ENCODE data around the gene PCDHGC4. TPM values are rescaled to one million over a fixed set of nuclear protein-coding genes. Genes with fewer than 3 reads are reported as not detected.

PCDHGC4 gene
- total and polyA plus RNA-seq, 9 donors = 0.22 to 4.5 (median 2.3) TPM

- TF ChIP-seq POLR2A (IDR thresholded peaks at IDR 0.05) (no peak), EP300 (IDR thresholded peaks at IDR 0.05) (no peak), CTCF (IDR thresholded peaks at IDR 0.05) (no peak)
- no peak for DNase-seq
- Histone ChIP-seq H3K36me3 (no peaks in the 10 kb centered on the region), H3K4me3 (no peak overlapping the region), H3K27me3 (no peaks in the 10 kb centered on the region), H3K9me3 (no peaks in the 10 kb centered on the region), H3K4me1 (ENCODE audit: insufficient read depth) (peaks cover 8% of the 10 kb centered on the region), H3K27ac (no peak overlapping the region)
- 98 to 99% (median 98%) methylated on average over 2 of the region's 2 CpGs for WGBS, 3 donors
- intact Hi-C loops (cut with DNase I) = no loop called here
Observed at GRCh38 chr5:141503681-141504080, 18.9 kb downstream of the PCDHGC4 start.

GRCh38 chr5:141504216-141504615, 19.4 kb downstream of the PCDHGC4 start:
- Histone ChIP-seq H3K4me1 (ENCODE audit: insufficient read depth) (peaks cover 10% of the 10 kb centered on the region), H3K9me3 (no peaks in the 10 kb centered on the region), H3K4me3 (no peak overlapping the region), H3K27me3 (no peaks in the 10 kb centered on the region), H3K27ac (no peak overlapping the region), H3K36me3 (no peaks in the 10 kb centered on the region)
- DNase-seq = no peak
- 90 to 91% (median 90%) methylated on average over 4 of the region's 4 CpGs for WGBS, 3 donors
- TF ChIP-seq POLR2A (IDR thresholded peaks at IDR 0.05) = no peak
- TF ChIP-seq CTCF (IDR thresholded peaks at IDR 0.05) = no peak
- no peak for TF ChIP-seq EP300 (IDR thresholded peaks at IDR 0.05)
- intact Hi-C loops (cut with DNase I) = no loop called here

GRCh38 chr5:141506381-141507155, 21.7 kb downstream of the PCDHGC4 start:
- no peak for TF ChIP-seq POLR2A (IDR thresholded peaks at IDR 0.05)
- Histone ChIP-seq H3K9me3 (no peaks in the 10 kb centered on the region), H3K27ac (peak overlapping the region; percentile 48 to 88), H3K27me3 (no peaks in the 10 kb centered on the region), H3K36me3 (no peaks in the 10 kb centered on the region), H3K4me3 (no peak overlapping the region), H3K4me1 (ENCODE audit: insufficient read depth) (peaks cover 13% of the 10 kb centered on the region)
- intact Hi-C loops (cut with DNase I) = no loop called here
- no peak for DNase-seq
- 86 to 88% (median 88%) methylated on average over 8 of the region's 8 CpGs for WGBS, 3 donors

DNA sequence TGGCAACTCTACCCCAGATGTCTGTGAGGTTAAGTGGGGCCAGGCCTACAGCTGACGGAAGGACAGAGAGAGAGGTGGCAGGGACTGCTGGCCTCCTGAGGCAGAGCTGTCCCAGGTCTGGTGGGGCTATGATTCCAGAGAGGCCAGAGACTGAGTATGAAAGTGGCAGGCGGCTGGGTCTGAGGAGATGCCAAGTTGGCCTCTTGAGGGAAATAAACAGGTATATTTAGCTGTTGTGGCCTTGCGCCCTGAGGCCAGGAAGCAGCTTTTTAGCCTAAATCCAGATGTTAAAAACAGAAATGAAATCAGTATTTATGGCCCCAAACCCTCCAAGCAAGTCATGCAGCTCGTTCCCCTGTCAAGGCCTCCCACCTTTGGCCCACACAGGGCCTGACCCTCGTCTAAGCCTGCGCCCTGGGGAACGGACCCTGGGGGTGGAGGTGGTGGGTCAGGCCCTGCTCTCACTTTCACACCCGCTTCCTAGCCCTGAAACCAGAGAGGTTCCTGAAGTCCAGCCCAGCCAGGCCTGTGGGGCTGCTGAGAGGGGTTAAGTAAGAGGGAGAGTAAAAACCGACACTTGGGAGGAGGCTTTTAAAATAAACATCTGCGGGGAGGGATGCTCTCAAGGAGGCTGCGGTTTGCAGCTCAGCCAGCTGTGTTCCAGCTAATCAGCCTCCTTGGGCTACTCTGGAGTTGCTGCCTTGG, 22.7 kb downstream of the PCDHGC4 start:
- H3K36me3 ChIP-seq = no peaks in the 10 kb centered on the region
- H3K27ac ChIP-seq = peak overlapping the region; percentile 48 to 88
- peaks cover 13% of the 10 kb centered on the region for H3K4me1 ChIP-seq (ENCODE audit: insufficient read depth)
- H3K27me3 ChIP-seq = no peaks in the 10 kb centered on the region
- TF ChIP-seq EP300 (IDR thresholded peaks at IDR 0.05) (no peak), CTCF (IDR thresholded peaks at IDR 0.05) (no peak), POLR2A (IDR thresholded peaks at IDR 0.05) (no peak)
- peak in 4 of 5 donors; percentile 61 to 73 (median 63) for DNase-seq
- intact Hi-C loops (cut with DNase I) = no loop called here
- 15 to 19% (median 15%) methylated on average over 11 of the region's 11 CpGs for WGBS, 3 donors
- H3K9me3 ChIP-seq = no peaks in the 10 kb centered on the region
- no peak overlapping the region for H3K4me3 ChIP-seq

- Histone ChIP-seq H3K9me3 (no peaks in the 10 kb centered on the region), H3K27ac (peak overlapping the region; percentile 48 to 88), H3K4me1 (ENCODE audit: insufficient read depth) (peaks cover 13% of the 10 kb centered on the region), H3K27me3 (no peaks in the 10 kb centered on the region), H3K36me3 (no peaks in the 10 kb centered on the region), H3K4me3 (peak overlapping the region; percentile 17)
- WGBS, 3 donors = 5 to 11% (median 7%) methylated on average over 9 of the region's 9 CpGs
- no peak for TF ChIP-seq EP300 (IDR thresholded peaks at IDR 0.05)
- no peak for TF ChIP-seq CTCF (IDR thresholded peaks at IDR 0.05)
- TF ChIP-seq POLR2A (IDR thresholded peaks at IDR 0.05) = no peak
- DNase-seq = peak in 2 of 5 donors; percentile 51 to 52
- intact Hi-C loops (cut with DNase I) = no loop called here
Observed at GRCh38 chr5:141508440-141508797, 23.6 kb downstream of the PCDHGC4 start.
